Limb (tissue), 2 donors: ENCODE measurements around the gene AGAP6.
"Not testable (repeated sequence)": the region's sequence is repeated elsewhere in the genome, so short reads cannot be mapped to it uniquely, and the experiment has no call there.

Source experiments
- DNase-seq, 2 donors: peaks; one replicate each; pipeline ENCODE4 v3.0.0-alpha.2; 2016; ENCODE audit errors: extremely low spot score in 2 of 2

Gene AGAP6

GRCh38 chr10:50024716-50025383 lies 36.6 kb downstream of the AGAP6 start:
- not testable (repeated sequence) for DNase-seq

DNA sequence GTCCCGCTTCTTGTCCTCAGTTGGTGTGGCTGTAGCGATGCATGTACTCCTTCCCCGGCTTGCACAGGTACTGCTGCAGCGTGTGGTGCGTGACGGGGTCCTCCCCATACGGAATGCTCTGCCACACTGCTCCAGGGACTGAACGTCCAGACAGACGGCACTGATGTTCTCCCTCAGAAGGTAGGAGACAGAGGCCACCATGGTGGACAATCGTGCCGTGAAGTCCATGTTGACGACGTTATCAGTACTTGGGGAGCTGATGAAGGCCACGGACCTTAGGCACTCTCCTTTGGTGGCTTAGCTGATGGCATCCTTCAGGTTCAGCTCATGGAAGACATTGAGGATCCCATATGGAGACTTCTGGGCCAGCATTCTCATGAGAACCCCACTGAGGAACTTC lies 37.4 kb downstream of the AGAP6 start:
- no peak for DNase-seq

DNA sequence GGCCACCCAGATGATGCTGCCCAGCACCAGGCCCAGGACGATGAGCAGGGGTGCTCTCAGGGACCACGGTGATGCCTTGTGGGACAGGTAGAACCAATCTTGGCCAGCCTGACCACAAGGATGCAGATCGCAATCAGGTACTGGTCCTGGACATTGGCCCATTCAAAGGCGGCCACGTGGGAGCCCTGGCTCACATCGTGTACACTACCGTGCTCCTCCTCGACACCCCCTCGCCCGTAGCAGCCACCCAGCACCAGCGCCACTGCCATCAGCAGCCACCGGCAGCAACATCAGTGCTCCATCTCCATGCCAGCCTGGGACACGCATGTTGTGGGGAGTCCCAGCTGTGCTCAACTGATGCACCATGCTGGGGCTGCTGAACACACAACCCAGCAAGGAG lies 39.0 kb downstream of the AGAP6 start:
- DNase-seq = no peak

DNA sequence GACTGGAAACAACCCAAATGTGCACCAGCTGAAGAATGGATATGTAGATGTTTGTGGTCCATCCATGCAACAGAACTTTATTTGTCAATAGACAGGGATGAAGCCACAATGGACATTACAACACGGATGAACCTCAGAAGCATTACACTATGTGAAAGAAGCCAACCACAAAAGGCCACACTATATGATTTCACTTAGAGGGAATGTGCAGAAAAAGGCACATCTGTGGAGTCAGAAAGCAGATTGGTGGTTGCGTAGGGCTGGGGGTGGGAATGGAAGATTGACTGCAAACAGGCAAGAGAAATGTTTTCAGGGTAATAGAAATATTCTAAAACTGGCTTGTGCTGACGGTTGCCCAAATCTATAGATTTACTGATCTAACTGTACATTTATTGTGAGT lies 45.3 kb downstream of the AGAP6 start:
- no peak for DNase-seq

DNA sequence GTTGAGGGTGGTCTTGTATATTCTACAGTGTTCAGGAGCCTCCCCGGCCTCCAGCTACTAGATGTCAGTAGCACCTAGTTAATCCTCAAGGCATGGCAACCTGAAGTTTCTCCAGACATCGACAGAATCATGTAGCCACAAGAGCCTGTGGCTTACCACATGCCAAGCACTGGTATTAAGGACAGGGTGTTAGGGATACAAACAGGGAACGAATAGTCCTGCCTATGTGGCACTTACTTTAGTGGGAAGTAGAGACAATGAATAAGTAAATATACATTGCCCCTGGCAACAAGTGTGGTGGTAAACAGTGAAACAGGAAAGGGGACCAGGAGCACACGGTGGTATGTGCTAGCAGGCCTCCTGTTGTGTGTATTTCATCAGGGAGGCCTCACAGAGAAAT lies 47.1 kb downstream of the AGAP6 start:
- DNase-seq = not testable (repeated sequence)

DNA sequence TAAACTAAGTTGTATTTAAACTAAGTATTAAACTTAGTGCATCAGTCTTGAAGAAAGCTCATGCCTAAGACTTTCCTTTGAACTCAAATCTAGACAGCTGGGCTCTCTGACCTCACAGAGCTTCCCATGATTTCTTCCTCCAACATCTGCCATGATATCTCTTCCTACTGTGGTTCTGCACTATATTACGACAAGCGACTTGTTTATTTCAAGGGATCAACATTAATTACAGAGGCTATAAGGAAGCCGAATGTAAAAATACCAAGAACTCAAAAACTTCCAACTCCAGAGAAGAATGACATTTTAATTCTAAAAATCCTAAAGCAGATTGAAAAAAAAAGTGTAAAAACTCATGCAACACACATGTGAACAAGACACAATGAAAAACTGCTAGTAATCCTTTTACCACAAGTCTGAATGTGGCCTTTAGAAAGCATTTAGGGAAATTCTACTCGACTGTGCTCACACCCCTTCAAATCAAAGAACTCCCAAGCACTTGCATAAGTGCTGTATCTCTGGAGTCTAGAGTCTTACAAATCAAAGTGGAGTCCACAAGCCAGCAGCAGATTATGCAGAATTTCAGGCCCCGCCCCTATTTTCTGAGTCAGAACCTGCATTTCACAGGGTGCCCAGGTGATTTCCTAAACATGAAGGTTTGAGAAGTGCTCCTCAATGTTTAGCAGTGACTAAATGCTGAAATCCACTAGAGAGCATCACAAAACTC lies 56.9 kb downstream of the AGAP6 start:
- no peak for DNase-seq

DNA sequence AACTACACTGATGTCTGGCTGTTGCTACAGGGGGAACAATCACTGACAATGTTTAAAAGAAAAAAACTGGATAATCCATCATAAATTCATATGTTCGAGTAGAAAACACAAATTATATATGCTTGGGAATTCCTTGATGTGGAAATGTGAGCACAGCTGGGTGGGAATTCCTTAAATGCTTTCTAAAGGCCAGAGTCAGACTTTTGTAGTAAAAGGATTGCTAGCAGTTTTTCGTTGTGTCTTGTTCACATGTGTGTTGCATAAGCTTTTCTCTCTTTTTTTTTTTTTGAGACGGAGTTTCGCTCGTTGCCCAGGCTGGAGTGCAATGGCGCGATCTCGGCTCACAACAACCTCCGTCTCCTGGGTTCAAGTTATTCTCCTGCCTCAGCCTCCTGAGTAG lies 58.3 kb downstream of the AGAP6 start:
- DNase-seq = not testable (repeated sequence)

- not testable (repeated sequence) for DNase-seq
Observed at GRCh38 chr10:50047594-50047993, 59.4 kb downstream of the AGAP6 start.

- DNase-seq = not testable (repeated sequence)
Observed at GRCh38 chr10:50051995-50052660, 63.9 kb downstream of the AGAP6 start.

DNA sequence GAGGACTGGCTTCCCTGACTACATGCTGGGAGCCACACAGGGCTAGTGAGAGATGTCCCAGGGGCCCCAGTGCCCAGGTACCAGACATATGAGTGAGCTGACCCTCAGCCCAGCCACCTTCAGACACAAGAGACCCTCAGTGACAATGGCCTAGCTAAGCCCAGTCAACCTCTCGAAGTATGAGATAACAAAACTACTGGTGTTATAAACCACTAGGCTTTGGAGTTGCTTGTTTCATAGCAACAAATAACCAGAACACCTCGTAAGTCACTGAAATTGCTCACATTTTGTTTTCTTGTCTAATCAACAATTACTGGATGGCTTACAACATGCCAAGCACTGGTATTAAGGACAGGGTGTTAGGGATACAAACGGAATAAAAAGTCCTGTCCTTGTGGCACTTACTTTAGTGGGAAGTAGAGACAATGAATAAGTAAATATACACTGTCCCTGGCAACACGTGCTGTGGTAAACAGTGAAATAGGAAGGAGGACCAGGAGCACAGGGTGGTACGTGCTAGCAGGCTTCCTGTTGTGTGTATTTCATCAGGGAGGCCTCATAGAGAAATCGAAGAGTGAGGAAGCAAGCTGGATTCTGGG lies 64.7 kb downstream of the AGAP6 start:
- DNase-seq = not testable (repeated sequence)

DNA sequence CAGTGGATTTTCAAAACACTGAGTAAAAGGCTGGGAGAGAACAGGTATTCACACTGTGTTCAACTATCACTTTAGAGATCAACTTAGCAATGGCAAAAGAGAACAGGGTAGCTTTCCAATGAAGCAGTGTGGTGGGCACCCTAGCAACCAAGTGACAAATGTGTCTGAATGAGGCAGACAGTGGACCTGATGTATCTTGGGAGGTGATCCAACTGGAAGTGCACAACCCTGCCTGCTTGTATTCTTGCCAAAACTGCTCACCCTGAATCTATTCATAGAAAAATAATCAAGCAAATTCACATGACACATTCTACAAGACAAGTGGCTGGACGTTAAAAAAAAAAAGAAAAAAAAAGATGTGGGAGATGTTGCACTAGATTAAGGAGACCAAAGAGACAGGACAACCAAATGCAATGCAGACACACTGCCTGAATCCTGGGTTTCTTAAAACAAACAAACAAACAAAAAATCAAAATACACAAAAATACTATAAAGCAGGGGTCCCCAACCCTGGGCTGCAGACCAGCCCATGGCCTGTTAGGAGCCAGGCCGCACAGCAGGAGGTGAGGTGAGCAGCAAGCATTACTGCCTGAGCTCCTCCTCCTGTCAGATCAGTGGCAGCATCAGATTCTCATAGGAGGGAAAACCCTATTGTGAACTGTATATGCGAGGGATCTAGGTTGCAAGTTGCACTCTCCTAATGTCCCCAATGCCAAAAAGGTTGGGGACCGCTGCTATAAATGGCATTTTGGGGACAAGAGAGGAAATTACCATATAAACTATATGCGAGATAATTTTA lies 67.5 kb downstream of the AGAP6 start:
- DNase-seq = not testable (repeated sequence)

DNA sequence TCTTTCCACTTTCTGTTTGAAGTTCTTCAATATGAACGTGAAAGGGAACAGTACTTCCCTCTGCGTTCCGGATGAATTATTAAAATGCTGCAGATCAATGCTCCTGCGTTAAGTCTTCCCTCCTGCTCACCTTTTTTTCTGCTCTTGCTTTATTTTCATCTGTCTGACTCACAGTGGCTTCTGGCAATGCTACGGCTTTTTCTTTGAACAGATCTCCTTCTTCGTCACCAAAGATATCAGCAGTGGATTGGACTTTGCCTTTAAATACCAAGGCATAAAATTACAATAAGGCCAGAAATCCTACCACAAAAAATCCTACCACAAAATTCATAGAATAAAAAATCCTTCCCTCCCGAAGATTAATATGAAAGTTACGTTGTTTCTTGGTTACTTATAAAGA lies 68.4 kb downstream of the AGAP6 start:
- not testable (repeated sequence) for DNase-seq

- not testable (repeated sequence) for DNase-seq
Observed at GRCh38 chr10:50058727-50059126, 70.5 kb downstream of the AGAP6 start.

GRCh38 chr10:50059946-50060345 lies 71.7 kb downstream of the AGAP6 start:
- not testable (repeated sequence) for DNase-seq
